ENCODE measurements around the gene CTXND1. TPM values are rescaled to one million over a fixed set of nuclear protein-coding genes. Genes with fewer than 3 reads are reported as not detected.

The CTXND1 gene
- total and polyA plus RNA-seq, 3 experiments from 2014 or later = not detected

GRCh38 chr15:80234883-80235282 lies 17.1 kb downstream of the CTXND1 start:
- no peaks in the 10 kb centered on the region for H3K9me3 Mint-ChIP-seq
- H3K27me3 Mint-ChIP-seq = peaks cover 11 to 46% of the 10 kb centered on the region in 2 donors
- ChIA-PET POLR2A (no interaction called here), CTCF (no interaction called here)
- H3K4me1 Mint-ChIP-seq = no peaks in the 10 kb centered on the region
- no peaks in the 10 kb centered on the region for H3K9me3 ChIP-seq (ENCODE audit: low read length)
- no peaks in the 10 kb centered on the region for H3K4me1 ChIP-seq (ENCODE audit: insufficient read depth, low read length)
- peak; percentile 4 to 54 (median 16) for DNase-seq
- no peak overlapping the region for H3K27ac ChIP-seq (ENCODE audit: low read depth, low read length)
- no peaks in the 10 kb centered on the region for H3K27me3 ChIP-seq (ENCODE audit: insufficient read depth, low read length, poor library complexity, severe bottlenecking)
- no peak overlapping the region for H3K4me3 Mint-ChIP-seq
- no peaks in the 10 kb centered on the region for H3K36me3 Mint-ChIP-seq
- no peak overlapping the region for H3K4me3 ChIP-seq (ENCODE audit: low read length)
- H3K27ac Mint-ChIP-seq = no peak overlapping the region
- H3K36me3 ChIP-seq (ENCODE audit: insufficient read depth, low read length) = no peaks in the 10 kb centered on the region

DNA sequence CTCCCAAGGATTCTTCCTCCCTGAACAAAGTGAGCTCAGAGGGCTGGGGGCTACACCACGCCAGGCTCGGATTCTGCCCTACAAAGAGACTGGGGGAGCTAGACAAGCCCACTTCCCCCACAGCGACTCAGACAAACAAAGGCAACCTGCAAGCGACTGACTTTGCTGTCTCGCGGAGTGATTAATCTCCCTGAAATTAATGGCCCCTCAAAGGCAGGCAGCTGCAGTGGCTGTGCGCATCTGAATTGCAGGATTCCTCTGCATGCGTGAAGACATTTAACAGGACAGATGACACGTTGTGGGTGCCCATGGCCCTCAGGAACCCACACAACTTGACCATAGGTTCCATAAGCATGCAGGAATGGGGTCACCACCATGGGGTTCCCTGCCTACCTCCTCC lies 18.4 kb downstream of the CTXND1 start:
- peaks cover 11 to 48% of the 10 kb centered on the region in 2 donors for H3K27me3 Mint-ChIP-seq
- H3K36me3 Mint-ChIP-seq = no peaks in the 10 kb centered on the region
- H3K27ac ChIP-seq (ENCODE audit: low read depth, low read length) = no peak overlapping the region
- H3K27ac Mint-ChIP-seq = no peak overlapping the region
- H3K9me3 Mint-ChIP-seq = no peaks in the 10 kb centered on the region
- no peaks in the 10 kb centered on the region for H3K4me1 ChIP-seq (ENCODE audit: insufficient read depth, low read length)
- no peaks in the 10 kb centered on the region for H3K36me3 ChIP-seq (ENCODE audit: insufficient read depth, low read length)
- no peaks in the 10 kb centered on the region for H3K4me1 Mint-ChIP-seq
- ChIA-PET CTCF (no interaction called here), POLR2A (no interaction called here)
- no peak overlapping the region for H3K4me3 ChIP-seq (ENCODE audit: low read length)
- H3K27me3 ChIP-seq (ENCODE audit: insufficient read depth, low read length, poor library complexity, severe bottlenecking) = no peaks in the 10 kb centered on the region
- no peaks in the 10 kb centered on the region for H3K9me3 ChIP-seq (ENCODE audit: low read length)
- no peak for DNase-seq
- H3K4me3 Mint-ChIP-seq = no peak overlapping the region

DNA sequence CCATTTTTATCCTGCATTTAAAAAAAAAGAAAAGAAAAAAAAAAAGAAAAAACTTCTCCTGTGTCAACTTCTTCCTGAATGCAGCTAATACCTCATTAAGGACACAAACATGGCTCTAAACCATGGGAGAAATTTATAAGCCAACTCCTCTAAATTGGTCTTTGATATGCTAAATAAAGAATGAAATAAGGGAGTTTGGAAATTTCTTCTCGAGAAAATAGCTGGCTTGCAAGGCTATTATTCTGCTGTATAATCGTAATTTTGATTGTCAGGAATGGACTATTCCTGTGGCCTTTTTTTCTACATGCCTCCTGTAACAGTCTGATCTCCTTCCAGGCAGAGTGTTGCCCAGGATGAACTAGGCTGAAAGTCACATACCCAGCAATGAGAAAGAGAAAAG lies 20.6 kb downstream of the CTXND1 start:
- Histone ChIP-seq H3K9me3 (ENCODE audit: low read length) (no peaks in the 10 kb centered on the region), H3K27ac (ENCODE audit: low read depth, low read length) (no peak overlapping the region), H3K36me3 (ENCODE audit: insufficient read depth, low read length) (no peaks in the 10 kb centered on the region), H3K27me3 (ENCODE audit: insufficient read depth, low read length, poor library complexity, severe bottlenecking) (peaks cover under 1% of the 10 kb centered on the region), H3K4me1 (ENCODE audit: insufficient read depth, low read length) (no peaks in the 10 kb centered on the region), H3K4me3 (ENCODE audit: low read length) (no peak overlapping the region)
- no peaks in the 10 kb centered on the region for H3K36me3 Mint-ChIP-seq
- H3K27me3 Mint-ChIP-seq = peaks cover 12 to 66% of the 10 kb centered on the region in 2 donors
- no peak overlapping the region for H3K4me3 Mint-ChIP-seq
- no peak for DNase-seq
- CTCF ChIA-PET = no interaction called here
- POLR2A ChIA-PET = no interaction called here
- H3K27ac Mint-ChIP-seq = no peak overlapping the region
- no peaks in the 10 kb centered on the region for H3K4me1 Mint-ChIP-seq
- no peaks in the 10 kb centered on the region for H3K9me3 Mint-ChIP-seq

DNA sequence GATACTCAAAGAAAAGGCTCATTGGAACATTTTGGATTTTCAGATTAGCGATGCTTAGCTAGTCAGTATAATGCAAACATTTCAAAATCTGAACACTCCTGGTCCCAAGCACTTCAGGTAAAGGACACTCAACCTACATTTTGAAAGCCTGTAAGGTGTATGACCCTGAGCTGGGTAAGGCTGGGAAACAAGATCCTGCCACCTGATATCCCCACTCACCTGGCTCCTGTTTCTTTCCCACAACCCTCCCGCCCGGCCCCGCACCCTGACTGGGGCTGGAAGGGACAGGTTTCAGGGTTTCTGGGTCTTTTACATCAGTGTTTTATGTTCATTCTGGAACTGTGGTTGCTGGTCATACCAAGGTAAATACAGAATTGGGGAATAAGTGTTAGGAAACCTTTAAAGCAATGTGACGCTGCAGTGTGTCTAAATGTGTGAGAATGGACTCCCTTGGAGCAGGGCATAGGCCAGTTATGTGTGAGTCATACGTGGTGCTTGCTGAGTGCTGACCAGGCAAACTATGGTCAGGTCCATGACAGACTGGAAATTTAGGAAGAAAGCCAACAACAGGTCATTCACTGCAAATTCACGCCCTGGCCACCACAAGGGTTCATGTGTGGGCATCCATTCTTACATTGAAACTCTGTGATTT lies 22.9 kb downstream of the CTXND1 start:
- H3K27ac Mint-ChIP-seq = no peak overlapping the region

DNA sequence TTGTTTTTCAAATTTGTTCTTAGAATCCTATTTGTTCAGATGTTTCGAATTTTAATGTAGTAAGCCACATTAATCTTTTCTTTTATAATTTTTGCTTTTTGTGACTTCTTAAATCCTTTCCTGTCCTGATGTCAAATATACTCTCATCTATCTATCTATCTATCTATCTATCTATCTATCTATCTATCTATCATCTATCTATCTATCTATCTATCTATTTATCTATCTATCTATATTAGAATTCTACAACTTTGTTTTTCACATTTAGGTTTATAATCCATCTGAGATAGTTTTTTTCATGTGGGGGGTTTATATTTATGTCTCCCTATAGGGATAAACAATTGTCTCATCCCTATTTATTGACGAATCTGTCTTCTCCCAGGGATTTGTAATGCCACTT lies 32.1 kb downstream of the CTXND1 start:
- H3K9me3 ChIP-seq (ENCODE audit: low read length) = no peaks in the 10 kb centered on the region
- H3K27ac Mint-ChIP-seq = no peak overlapping the region
- H3K36me3 Mint-ChIP-seq = no peaks in the 10 kb centered on the region
- H3K4me3 Mint-ChIP-seq = no peak overlapping the region
- H3K27ac ChIP-seq (ENCODE audit: low read depth, low read length) = no peak overlapping the region
- H3K36me3 ChIP-seq (ENCODE audit: insufficient read depth, low read length) = no peaks in the 10 kb centered on the region
- DNase-seq = no peak
- H3K9me3 Mint-ChIP-seq = peaks cover 0 to 2% (median 0%) of the 10 kb centered on the region in 5 donors
- no peaks in the 10 kb centered on the region for H3K27me3 ChIP-seq (ENCODE audit: insufficient read depth, low read length, poor library complexity, severe bottlenecking)
- H3K4me1 ChIP-seq (ENCODE audit: insufficient read depth, low read length) = no peaks in the 10 kb centered on the region
- H3K4me1 Mint-ChIP-seq = no peaks in the 10 kb centered on the region
- peaks cover 8 to 31% of the 10 kb centered on the region in 2 donors for H3K27me3 Mint-ChIP-seq
- H3K4me3 ChIP-seq (ENCODE audit: low read length) = no peak overlapping the region
- ChIA-PET CTCF (no interaction called here), POLR2A (no interaction called here)

More for the DNA sequence above, 22.9 kb downstream of the CTXND1 start:
- Histone ChIP-seq H3K4me3 (ENCODE audit: low read length) (no peak overlapping the region), H3K36me3 (ENCODE audit: insufficient read depth, low read length) (no peaks in the 10 kb centered on the region), H3K27me3 (ENCODE audit: insufficient read depth, low read length, poor library complexity, severe bottlenecking) (peaks cover 10% of the 10 kb centered on the region), H3K4me1 (ENCODE audit: insufficient read depth, low read length) (no peaks in the 10 kb centered on the region), H3K27ac (ENCODE audit: low read depth, low read length) (no peak overlapping the region), H3K9me3 (ENCODE audit: low read length) (no peaks in the 10 kb centered on the region)
- no peaks in the 10 kb centered on the region for H3K4me1 Mint-ChIP-seq
- DNase-seq = no peak
- H3K27me3 Mint-ChIP-seq = peaks cover 14 to 74% of the 10 kb centered on the region in 2 donors
- H3K36me3 Mint-ChIP-seq = no peaks in the 10 kb centered on the region
- no peak overlapping the region for H3K4me3 Mint-ChIP-seq
- no peaks in the 10 kb centered on the region for H3K9me3 Mint-ChIP-seq
- ChIA-PET POLR2A (no interaction called here), CTCF (no interaction called here)

- no peaks in the 10 kb centered on the region for H3K9me3 ChIP-seq (ENCODE audit: low read length)
Observed at GRCh38 chr15:80217327-80217900, 34.6 kb downstream of the CTXND1 start.

GRCh38 chr15:80216911-80217310 lies 35.1 kb downstream of the CTXND1 start:
- ChIA-PET POLR2A (no interaction called here), CTCF (no interaction called here)
- Mint-ChIP-seq H3K4me3 (no peak overlapping the region), H3K36me3 (no peaks in the 10 kb centered on the region), H3K27ac (no peak overlapping the region), H3K4me1 (no peaks in the 10 kb centered on the region), H3K27me3 (peaks cover 8 to 34% of the 10 kb centered on the region in 2 donors), H3K9me3 (peaks cover 0 to 2% (median 0%) of the 10 kb centered on the region in 5 donors)
- Histone ChIP-seq H3K4me1 (ENCODE audit: insufficient read depth, low read length) (no peaks in the 10 kb centered on the region), H3K36me3 (ENCODE audit: insufficient read depth, low read length) (no peaks in the 10 kb centered on the region), H3K9me3 (ENCODE audit: low read length) (no peaks in the 10 kb centered on the region), H3K27me3 (ENCODE audit: insufficient read depth, low read length, poor library complexity, severe bottlenecking) (no peaks in the 10 kb centered on the region), H3K27ac (ENCODE audit: low read depth, low read length) (no peak overlapping the region), H3K4me3 (ENCODE audit: low read length) (no peak overlapping the region)
- DNase-seq = no peak

More at GRCh38 chr15:80217327-80217900, 34.6 kb downstream of the CTXND1 start:
- no peak for DNase-seq
- H3K36me3 ChIP-seq (ENCODE audit: insufficient read depth, low read length) = no peaks in the 10 kb centered on the region
- H3K36me3 Mint-ChIP-seq = no peaks in the 10 kb centered on the region
- no peak overlapping the region for H3K4me3 Mint-ChIP-seq
- H3K27ac Mint-ChIP-seq = no peak overlapping the region
- H3K4me1 Mint-ChIP-seq = no peaks in the 10 kb centered on the region
- ChIA-PET POLR2A (no interaction called here), CTCF (no interaction called here)
- H3K9me3 Mint-ChIP-seq = peaks cover 0 to 2% (median 0%) of the 10 kb centered on the region in 5 donors
- H3K27me3 Mint-ChIP-seq = peaks cover 8 to 31% of the 10 kb centered on the region in 2 donors
- H3K27me3 ChIP-seq (ENCODE audit: insufficient read depth, low read length, poor library complexity, severe bottlenecking) = no peaks in the 10 kb centered on the region
- H3K27ac ChIP-seq (ENCODE audit: low read depth, low read length) = no peak overlapping the region
- no peaks in the 10 kb centered on the region for H3K4me1 ChIP-seq (ENCODE audit: insufficient read depth, low read length)
- no peak overlapping the region for H3K4me3 ChIP-seq (ENCODE audit: low read length)

- Mint-ChIP-seq H3K4me3 (no peak overlapping the region), H3K27me3 (peaks cover 8 to 37% of the 10 kb centered on the region in 2 donors), H3K27ac (no peak overlapping the region), H3K36me3 (no peaks in the 10 kb centered on the region), H3K9me3 (peaks cover 0 to 2% (median 0%) of the 10 kb centered on the region in 5 donors), H3K4me1 (no peaks in the 10 kb centered on the region)
- Histone ChIP-seq H3K27ac (ENCODE audit: low read depth, low read length) (no peak overlapping the region), H3K36me3 (ENCODE audit: insufficient read depth, low read length) (no peaks in the 10 kb centered on the region), H3K9me3 (ENCODE audit: low read length) (no peaks in the 10 kb centered on the region), H3K4me3 (ENCODE audit: low read length) (no peak overlapping the region), H3K4me1 (ENCODE audit: insufficient read depth, low read length) (no peaks in the 10 kb centered on the region), H3K27me3 (ENCODE audit: insufficient read depth, low read length, poor library complexity, severe bottlenecking) (no peaks in the 10 kb centered on the region)
- CTCF ChIA-PET = no interaction called here
- no peak for DNase-seq
- POLR2A ChIA-PET = no interaction called here
Observed at GRCh38 chr15:80216141-80216540, 35.9 kb downstream of the CTXND1 start.

Data from CD8-positive, alpha-beta memory T cell (primary cell).